Activated naive CD8-positive, alpha-beta T cell treated with anti-CD3 and anti-CD28 coated beads for 36 hours (primary cell): Measurements from ENCODE around the gene FBXO28. TPM values are rescaled to one million over a fixed set of nuclear protein-coding genes. Genes with fewer than 3 reads are reported as not detected.
"Not testable (repeated sequence)": the region's sequence is repeated elsewhere in the genome, so short reads cannot be mapped to it uniquely, and the experiment has no call there.

Experiments used
- DNase-seq: peaks from one replicate; pipeline ENCODE4 v3.0.0; 2021
- H3K27ac Mint-ChIP-seq: one replicate; pipeline ENCODE4 v1.8.0; 2022; ENCODE audit warnings: mild to moderate bottlenecking, moderate library complexity, mixed read lengths
- H3K27me3 Mint-ChIP-seq: one replicate; pipeline ENCODE4 v1.8.0; 2022; ENCODE audit warnings: mild to moderate bottlenecking, mixed read lengths
- H3K36me3 Mint-ChIP-seq: one replicate; pipeline ENCODE4 v1.8.0; 2021; ENCODE audit warnings: mild to moderate bottlenecking, mixed read lengths
- H3K4me1 Mint-ChIP-seq: one replicate; pipeline ENCODE4 v1.8.0; 2021; ENCODE audit warnings: mixed read lengths
- H3K4me3 Mint-ChIP-seq: one replicate; pipeline ENCODE4 v1.8.0; 2022; ENCODE audit warnings: mild to moderate bottlenecking, moderate library complexity, mixed read lengths
- H3K9me3 Mint-ChIP-seq: one replicate; pipeline ENCODE4 v1.8.0; 2022; ENCODE audit warnings: mixed read lengths
- total RNA-seq, 2 experiments: library from RNA; stranded (reverse); gene quantifications; one replicate each; pipeline ENCODE4 v1.2.3, GENCODE V29; 2021

FBXO28 gene
- total RNA-seq, 2 experiments from 2014 or later: 28.6 to 29.7 TPM

DNA sequence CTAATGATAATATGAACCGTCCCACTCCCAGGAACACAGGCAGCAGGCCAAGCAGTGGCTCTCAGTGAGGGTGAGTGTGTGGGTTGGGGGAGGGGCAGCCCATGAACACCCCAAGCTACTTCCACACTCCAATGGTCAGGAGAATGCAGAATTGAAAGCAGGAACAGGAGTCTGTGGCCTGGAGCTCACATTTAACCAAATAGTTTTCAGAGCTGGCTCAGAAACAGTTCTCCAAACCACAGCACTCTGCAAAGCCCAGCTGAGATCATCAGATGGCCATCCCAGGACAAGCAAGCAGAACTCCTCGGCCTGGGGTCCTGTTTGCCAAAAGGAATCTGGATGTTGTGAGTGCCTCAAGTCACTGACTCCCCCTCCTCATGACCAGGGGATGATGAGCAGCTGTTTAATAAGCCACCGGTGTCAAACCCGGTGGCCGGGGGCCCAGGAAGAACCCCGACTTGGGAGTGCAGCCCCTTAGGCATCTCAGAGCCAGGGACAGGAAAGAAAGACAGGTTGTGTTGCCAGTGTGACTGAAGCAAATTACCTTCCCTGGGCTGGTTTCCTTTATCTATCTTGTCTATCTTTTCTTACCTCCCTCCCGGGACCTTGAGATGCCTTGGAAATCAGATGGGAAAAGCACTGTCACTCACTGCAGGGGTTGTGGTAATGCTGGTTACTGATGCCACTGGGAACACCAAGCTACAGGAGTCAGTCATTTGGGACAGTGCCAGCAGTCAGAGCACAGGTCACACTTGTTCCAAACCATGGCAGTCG lies 89.5 kb downstream of the FBXO28 start:
- DNase-seq: no peak
- Mint-ChIP-seq H3K4me1 (peaks cover 12% of the 10 kb centered on the region), H3K27ac (no peak overlapping the region), H3K27me3 (no peaks in the 10 kb centered on the region), H3K9me3 (no peaks in the 10 kb centered on the region), H3K36me3 (no peaks in the 10 kb centered on the region), H3K4me3 (no peak overlapping the region)

DNA sequence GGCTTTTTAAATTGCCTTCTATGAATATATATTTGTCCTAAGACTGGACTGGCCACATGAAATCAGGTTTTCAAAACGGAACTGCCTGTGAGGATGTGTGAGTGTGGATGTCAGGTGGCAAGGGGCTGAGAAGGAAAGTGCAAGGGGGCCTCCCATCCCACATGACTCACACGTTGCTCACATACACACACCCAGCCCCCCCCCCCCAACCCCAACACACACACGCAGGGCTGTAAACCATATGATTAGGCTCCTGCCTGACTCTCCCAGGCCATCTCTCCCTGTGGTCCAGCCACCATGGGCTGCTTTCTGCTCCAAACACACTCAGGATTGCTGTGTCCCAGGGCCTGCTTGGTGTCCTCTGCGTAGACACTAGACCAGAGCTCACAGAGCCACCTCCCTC lies 91.5 kb downstream of the FBXO28 start:
- no peaks in the 10 kb centered on the region for H3K27me3 Mint-ChIP-seq
- H3K36me3 Mint-ChIP-seq: no peaks in the 10 kb centered on the region
- DNase-seq: peak; percentile 38
- H3K27ac Mint-ChIP-seq: peak overlapping the region; percentile 76
- H3K4me3 Mint-ChIP-seq: no peak overlapping the region
- H3K4me1 Mint-ChIP-seq: peaks cover 12% of the 10 kb centered on the region
- no peaks in the 10 kb centered on the region for H3K9me3 Mint-ChIP-seq

DNA sequence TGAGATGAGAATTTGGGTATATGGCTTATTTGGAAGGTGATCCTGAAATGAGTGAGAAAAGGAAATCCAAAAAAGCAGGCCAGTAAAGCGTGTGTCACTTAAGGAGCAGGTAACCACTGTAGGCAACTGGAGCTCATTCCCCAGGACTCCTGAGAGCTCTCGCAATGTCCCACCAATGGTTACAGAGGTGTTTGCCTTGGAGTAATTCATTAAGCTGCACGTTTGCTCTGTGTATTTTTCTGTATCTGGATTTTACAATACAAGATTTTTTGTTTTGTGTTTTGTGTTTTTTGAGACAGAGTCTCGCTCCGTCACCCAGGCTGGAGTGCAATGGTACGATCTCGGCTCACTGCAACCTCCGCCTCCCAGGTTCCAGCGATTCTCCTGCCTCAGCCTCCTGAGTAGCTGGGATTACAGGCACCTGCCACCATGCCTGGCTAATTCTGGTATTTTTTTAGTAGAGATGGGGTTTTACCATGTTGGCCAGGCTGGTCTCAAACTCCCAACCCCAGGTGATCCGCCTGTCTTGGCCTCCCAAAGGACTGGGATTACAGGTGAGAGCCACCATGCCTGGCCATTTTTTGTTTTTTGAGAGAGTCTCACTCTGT lies 92.1 kb downstream of the FBXO28 start:
- not testable (repeated sequence) for H3K9me3 Mint-ChIP-seq, H3K4me3 Mint-ChIP-seq, H3K36me3 Mint-ChIP-seq, DNase-seq, H3K27me3 Mint-ChIP-seq
- H3K4me1 Mint-ChIP-seq: peaks cover 12% of the 10 kb centered on the region
- H3K27ac Mint-ChIP-seq: peak overlapping the region; percentile 76

DNA sequence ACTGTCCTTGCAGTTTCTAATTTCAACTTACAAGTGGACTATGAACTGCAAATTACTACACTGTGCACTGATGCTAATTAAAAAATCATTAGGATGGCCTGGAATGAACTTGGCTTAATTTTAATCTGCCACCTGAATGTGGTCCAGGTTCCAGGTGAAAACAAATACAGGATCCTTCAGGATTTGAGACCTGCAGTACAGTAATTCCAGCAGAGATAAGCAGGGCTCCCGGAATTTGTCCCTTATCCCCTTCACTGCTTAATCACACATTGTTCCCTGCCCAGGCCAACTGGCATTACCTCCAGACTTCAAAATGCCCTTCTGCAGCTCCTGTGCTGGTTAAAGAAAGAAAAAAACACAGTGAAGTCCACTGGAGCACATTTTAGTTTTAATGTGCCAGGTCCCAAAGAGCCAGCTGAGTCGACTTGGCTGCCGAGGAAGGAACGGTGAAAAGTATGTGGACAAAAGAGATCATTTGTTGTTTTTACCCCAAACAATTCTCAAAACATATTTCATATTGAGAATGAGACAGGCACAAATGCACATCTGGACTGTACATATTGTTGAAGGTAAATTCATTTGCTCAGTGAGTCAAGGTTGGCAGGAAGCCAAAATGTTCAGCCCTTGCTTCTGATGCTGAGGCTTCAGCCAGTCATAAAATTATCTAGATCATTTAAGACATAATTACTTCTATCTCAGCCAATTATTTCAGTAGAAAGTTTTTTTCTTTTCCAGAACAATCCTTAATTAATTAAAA lies 97.5 kb downstream of the FBXO28 start:
- H3K4me1 Mint-ChIP-seq: no peaks in the 10 kb centered on the region
- no peak for DNase-seq
- no peak overlapping the region for H3K4me3 Mint-ChIP-seq
- no peaks in the 10 kb centered on the region for H3K9me3 Mint-ChIP-seq
- H3K36me3 Mint-ChIP-seq: no peaks in the 10 kb centered on the region
- H3K27ac Mint-ChIP-seq: no peak overlapping the region
- no peaks in the 10 kb centered on the region for H3K27me3 Mint-ChIP-seq

Other genes starting within 250 kb of the FBXO28 start
- gene DEGS1, start 69.1 kb downstream of the FBXO28 start, total RNA-seq: 10 to 100 TPM; 40.9 to 41.3 TPM
- gene NVL, start 216.1 kb downstream of the FBXO28 start, total RNA-seq: 10 to 100 TPM; 41.6 to 45.2 TPM
- gene CNIH4, start 242.8 kb downstream of the FBXO28 start, total RNA-seq: 10 to 100 TPM; 48.5 to 53.2 TPM